GM18870 (cell line): ENCODE data around the gene SPPL3.
"Not testable (repeated sequence)": the region's sequence is repeated elsewhere in the genome, so short reads cannot be mapped to it uniquely, and the experiment has no call there.

ENCODE experiments used
- ATAC-seq: cut with Tn5 transposase; IDR thresholded peaks from one replicate; pipeline ENCODE4 v1.9.1; 2021; ENCODE audit warnings: moderate library complexity; ENCODE audit not compliant: unreplicated experiment

SPPL3 gene

GRCh38 chr12:120920178-120920577, 16.0 kb upstream of the SPPL3 start:
- no peak for ATAC-seq

GRCh38 chr12:120917748-120918147, 13.6 kb upstream of the SPPL3 start:
- ATAC-seq: no peak

- no peak for ATAC-seq
Observed at GRCh38 chr12:120916561-120916960, 12.4 kb upstream of the SPPL3 start.

- no peak for ATAC-seq
Observed at GRCh38 chr12:120914794-120915193, 10.6 kb upstream of the SPPL3 start.

GRCh38 chr12:120909633-120910298, 5.6 kb upstream of the SPPL3 start:
- ATAC-seq: no peak

GRCh38 chr12:120905856-120906384, 1.8 kb upstream of the SPPL3 start:
- no peak for ATAC-seq

- no peak for ATAC-seq
Observed at GRCh38 chr12:120903412-120904196, 554 bp downstream of the SPPL3 start.

GRCh38 chr12:120902846-120903411, 1.2 kb downstream of the SPPL3 start:
- ATAC-seq: no peak

GRCh38 chr12:120901818-120902217, 2.3 kb downstream of the SPPL3 start:
- ATAC-seq: no peak

- ATAC-seq: not testable (repeated sequence)
Observed at GRCh38 chr12:120901101-120901500, 3.1 kb downstream of the SPPL3 start.

- ATAC-seq: no peak
Observed at GRCh38 chr12:120895532-120895931, 8.6 kb downstream of the SPPL3 start.

- ATAC-seq: no peak
Observed at GRCh38 chr12:120892265-120892664, 11.9 kb downstream of the SPPL3 start.

- ATAC-seq: no peak
Observed at GRCh38 chr12:120890963-120891362, 13.2 kb downstream of the SPPL3 start.

- ATAC-seq: no peak
Observed at GRCh38 chr12:120887253-120888043, 16.7 kb downstream of the SPPL3 start.

GRCh38 chr12:120886199-120887018, 17.7 kb downstream of the SPPL3 start:
- ATAC-seq: peak; percentile 63

GRCh38 chr12:120885521-120885920, 18.6 kb downstream of the SPPL3 start:
- no peak for ATAC-seq

- ATAC-seq: no peak
Observed at GRCh38 chr12:120884644-120885043, 19.5 kb downstream of the SPPL3 start.

GRCh38 chr12:120882055-120882555, 22.1 kb downstream of the SPPL3 start:
- ATAC-seq: no peak

GRCh38 chr12:120879718-120880300, 24.3 kb downstream of the SPPL3 start:
- no peak for ATAC-seq

- no peak for ATAC-seq
Observed at GRCh38 chr12:120879102-120879501, 25.1 kb downstream of the SPPL3 start.
